K562 (cell line): ENCODE measurements around the gene PLA2G2C. TPM values are rescaled to one million over a fixed set of nuclear protein-coding genes. Genes with fewer than 3 reads are reported as not detected.

ENCODE experiments used
- ARID4B ChIP-seq: sonication (generic); formaldehyde crosslinking; IDR thresholded peaks from 2 replicates; pipeline ENCODE4 v1.8.0; 2022; ENCODE audit warnings: mild to moderate bottlenecking, missing genetic modification reagents
- BRF2 ChIP-seq: IDR thresholded peaks from 3 replicates; pipeline ENCODE4 v1.6.1; 2011; ENCODE audit warnings: borderline replicate concordance, mild to moderate bottlenecking; ENCODE audit not compliant: insufficient read length, insufficient read depth
- CREM ChIP-seq: IDR thresholded peaks from 2 replicates; pipeline ENCODE4 v1.6.1; 2014; ENCODE audit warnings: antibody characterized with exemption, low read depth
- ERF ChIP-seq: fragments of 450-650 bp; formaldehyde crosslinking; IDR thresholded peaks from 2 replicates; pipeline ENCODE4 v1.4.0; 2020; ENCODE audit warnings: mild to moderate bottlenecking, mixed read lengths
- FOXA1 ChIP-seq: fragments of 450-650 bp; IDR thresholded peaks from 2 replicates; pipeline ENCODE4 v1.6.1; 2016; ENCODE audit warnings: mild to moderate bottlenecking, borderline replicate concordance
- HNRNPK ChIP-seq: fragments of 200-400 bp; formaldehyde crosslinking; IDR thresholded peaks from one replicate; pipeline ENCODE4 v1.6.1; 2018; ENCODE audit warnings: mild to moderate bottlenecking, low read depth, low read length; ENCODE audit not compliant: poor library complexity, severe bottlenecking
- KDM4B ChIP-seq, 2 experiments: fragments of 450-650 bp in 1 of 2; sonication (generic) in 1 of 2; IDR thresholded peaks; 2 replicates each; pipeline ENCODE4 v1.6.1; 2016 to 2017; ENCODE audit warnings: borderline replicate concordance in 2 of 2, antibody characterized with exemption in 1 of 2, low read depth in 1 of 2, mild to moderate bottlenecking in 1 of 2
- PHTF2 ChIP-seq: fragments of 250-450 bp; sonication (Bioruptor Pico); IDR thresholded peaks from 2 replicates; pipeline ENCODE4 v1.5.0; 2021; ENCODE audit warnings: mild to moderate bottlenecking
- RAD51 ChIP-seq: fragments of 450-650 bp; IDR thresholded peaks from 2 replicates; pipeline ENCODE4 v1.7.1; 2016; ENCODE audit warnings: low read depth, mild to moderate bottlenecking, borderline replicate concordance
- RBBP5 ChIP-seq: fragments of 200-600 bp; sonication (generic); IDR thresholded peaks from 2 replicates; pipeline ENCODE4 v1.6.1; 2012; ENCODE audit warnings: borderline replicate concordance, mild to moderate bottlenecking, low read length, control low read depth, inconsistent platforms; ENCODE audit not compliant: insufficient read depth, poor library complexity, severe bottlenecking
- RFX5 ChIP-seq: IDR thresholded peaks from 2 replicates; pipeline ENCODE4 v1.6.1; 2011; ENCODE audit warnings: low read depth, mild to moderate bottlenecking, improper control_type of control experiment, low read length
- SIN3A ChIP-seq, 2 experiments: fragments of 150-350 bp in 1 of 2; IDR thresholded peaks; 2 replicates each; pipeline ENCODE4 v1.6.1; 2011 to 2016; ENCODE audit warnings: borderline replicate concordance in 2 of 2, low read depth in 2 of 2, low read length in 2 of 2, mild to moderate bottlenecking in 2 of 2, moderate library complexity in 2 of 2; ENCODE audit not compliant: control insufficient read depth in 1 of 2
- TRIM28 ChIP-seq: fragments of 450-650 bp; IDR thresholded peaks from 2 replicates; pipeline ENCODE4 v1.6.1; 2017
- ZEB2 ChIP-seq: fragments of 450-650 bp; IDR thresholded peaks from 2 replicates; pipeline ENCODE4 v1.6.1; 2016
- ZNF449 ChIP-seq: fragments of 250-450 bp; sonication (Bioruptor Pico); IDR thresholded peaks from 2 replicates; pipeline ENCODE4 v1.8.0; 2022; ENCODE audit warnings: moderate library complexity, mild to moderate bottlenecking, inconsistent platforms
- ZNF644 ChIP-seq: fragments of 200-800 bp; sonication (Bioruptor generic); IDR thresholded peaks from 2 replicates; pipeline ENCODE4 v1.6.1; 2016; ENCODE audit warnings: low read depth, missing genetic modification characterization, missing compliant biosample characterization
- ZNF76 ChIP-seq: fragments of 250-450 bp; sonication (Bioruptor Pico); IDR thresholded peaks from 2 replicates; pipeline ENCODE4 v1.4.0; 2020; ENCODE audit warnings: mild to moderate bottlenecking, moderate library complexity, borderline replicate concordance
- polyA plus RNA-seq, 8 experiments: library from polyadenylated mRNA; depleted of rRNA in 4 of 8; stranded (reverse) in 5 of 8; unstranded in 3 of 8; fragments of >200 nt; fragmentation: Nextera tagmentation in 2 of 8; fragmentation: Illumina TruSeq in 1 of 8; extraction: Ambion mirVana in 2 of 8; extraction: Trizol in 1 of 8; gene quantifications; 2 replicates each; pipeline versions ENCODE4 v1.2.1 to v1.2.3, GENCODE V29; 2011 to 2014; ENCODE audit warnings: inconsistent platforms in 1 of 8, missing spikeins in 1 of 8
- total RNA-seq, 7 experiments: library from RNA; depleted of rRNA in 6 of 7; stranded (reverse); fragments of >200 nt in 6 of 7; fragmentation: Illumina TruSeq in 2 of 7; extraction: Trizol in 2 of 7; gene quantifications; 2 replicates each; pipeline versions ENCODE4 v1.2.1 to v1.2.3, GENCODE V29; 2011 to 2021; ENCODE audit warnings: low replicate concordance in 1 of 7
- TF ChIP-seq, protein P1 (sequence below): fragments of 250-450 bp; sonication (Bioruptor Pico); IDR thresholded peaks from 2 replicates; pipeline ENCODE4 v1.5.0; 2020; ENCODE audit warnings: mild to moderate bottlenecking, borderline replicate concordance

The PLA2G2C gene
- total and polyA plus RNA-seq, 9 of the 15 experiments (the other 6 are each of a cell fraction or from before 2014, with no cell fraction given): 0.14 to 0.49 (median 0.21) TPM

DNA sequence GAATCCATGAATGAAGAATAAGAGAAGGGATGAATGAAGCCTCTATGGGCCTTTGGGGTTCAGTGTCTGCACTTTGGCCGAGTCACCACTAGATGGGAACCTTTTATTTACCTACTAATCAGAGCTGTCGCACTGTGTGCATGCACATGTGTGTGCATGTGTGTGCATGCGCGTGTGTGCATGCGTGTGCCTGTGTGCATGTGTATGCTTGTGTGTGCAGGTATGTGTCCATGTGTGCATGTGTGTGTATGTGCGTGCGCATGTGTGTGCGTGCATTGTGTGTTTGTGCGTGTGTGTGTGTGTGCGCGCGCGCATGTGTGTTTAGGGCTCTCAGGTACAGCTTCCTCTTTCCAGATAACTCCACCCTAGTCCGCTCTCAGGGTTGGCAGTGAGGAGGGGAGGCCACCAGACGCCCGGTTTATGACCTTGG is 20.8 kb downstream of the PLA2G2C start (continued):
- TF ChIP-seq, protein P1, sequence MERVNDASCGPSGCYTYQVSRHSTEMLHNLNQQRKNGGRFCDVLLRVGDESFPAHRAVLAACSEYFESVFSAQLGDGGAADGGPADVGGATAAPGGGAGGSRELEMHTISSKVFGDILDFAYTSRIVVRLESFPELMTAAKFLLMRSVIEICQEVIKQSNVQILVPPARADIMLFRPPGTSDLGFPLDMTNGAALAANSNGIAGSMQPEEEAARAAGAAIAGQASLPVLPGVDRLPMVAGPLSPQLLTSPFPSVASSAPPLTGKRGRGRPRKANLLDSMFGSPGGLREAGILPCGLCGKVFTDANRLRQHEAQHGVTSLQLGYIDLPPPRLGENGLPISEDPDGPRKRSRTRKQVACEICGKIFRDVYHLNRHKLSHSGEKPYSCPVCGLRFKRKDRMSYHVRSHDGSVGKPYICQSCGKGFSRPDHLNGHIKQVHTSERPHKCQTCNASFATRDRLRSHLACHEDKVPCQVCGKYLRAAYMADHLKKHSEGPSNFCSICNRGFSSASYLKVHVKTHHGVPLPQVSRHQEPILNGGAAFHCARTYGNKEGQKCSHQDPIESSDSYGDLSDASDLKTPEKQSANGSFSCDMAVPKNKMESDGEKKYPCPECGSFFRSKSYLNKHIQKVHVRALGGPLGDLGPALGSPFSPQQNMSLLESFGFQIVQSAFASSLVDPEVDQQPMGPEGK (CRISPR knock-in tag): no peak
- TF ChIP-seq TRIM28 (0 out of 2 replicates have a peak, but pooled peaks have one; percentile 19), CREM (no peak), BRF2 (no peak), ZNF449 (CRISPR knock-in tag) (no peak), SIN3A (IDR thresholded peaks at IDR 0.05; ENCODE audit: borderline replicate concordance in 2 of 2, control insufficient read depth in 1 of 2, low read depth in 2 of 2, low read length in 2 of 2) (no peak), ARID4B (CRISPR knock-in tag) (no peak), HNRNPK (no peak), ZNF644 (no peak), RAD51 (no peak), ZEB2 (peak; percentile 47; the same call in 1 of the 2 replicates), PHTF2 (CRISPR knock-in tag) (no peak), ZNF76 (CRISPR knock-in tag) (no peak), FOXA1 (no peak), RFX5 (no peak), ERF (CRISPR knock-in tag) (no peak), KDM4B (IDR thresholded peaks at IDR 0.05; ENCODE audit: borderline replicate concordance in 2 of 2, low read depth in 1 of 2) (peak in 1 of 2 experiments; percentile 34; a peak in 1 of 4 replicates), RBBP5 (no peak)
